Caki2 (cell line): Measurements from ENCODE around the gene TSC22D3. TPM values are rescaled to one million over a fixed set of nuclear protein-coding genes. Genes with fewer than 3 reads are reported as not detected.
"Not testable (repeated sequence)": the region's sequence is repeated elsewhere in the genome, so short reads cannot be mapped to it uniquely, and the experiment has no call there.

Experiments
- DNase-seq: peaks from one replicate; pipeline ENCODE4 v3.0.0-alpha.2; 2015; ENCODE audit warnings: low read depth
- in situ Hi-C: cut with HindIII; loops from 2 replicates; pipeline ENCODE4 v1.10.0; 2016; ENCODE audit warnings: low sequenced_read_pairs, low pct_unique_long_range_greater_than_20kb, mixed read lengths
- total RNA-seq: library from RNA; depleted of rRNA; stranded (reverse); fragments of >200 nt; shearing (Covaris generic); gene quantifications from 2 replicates; pipeline ENCODE4 v1.2.3, GENCODE V29; 2014; ENCODE audit warnings: low replicate concordance; rRNA removed

Gene TSC22D3
- total RNA-seq, result 37.9 and 57.9 TPM in 2 replicates

DNA sequence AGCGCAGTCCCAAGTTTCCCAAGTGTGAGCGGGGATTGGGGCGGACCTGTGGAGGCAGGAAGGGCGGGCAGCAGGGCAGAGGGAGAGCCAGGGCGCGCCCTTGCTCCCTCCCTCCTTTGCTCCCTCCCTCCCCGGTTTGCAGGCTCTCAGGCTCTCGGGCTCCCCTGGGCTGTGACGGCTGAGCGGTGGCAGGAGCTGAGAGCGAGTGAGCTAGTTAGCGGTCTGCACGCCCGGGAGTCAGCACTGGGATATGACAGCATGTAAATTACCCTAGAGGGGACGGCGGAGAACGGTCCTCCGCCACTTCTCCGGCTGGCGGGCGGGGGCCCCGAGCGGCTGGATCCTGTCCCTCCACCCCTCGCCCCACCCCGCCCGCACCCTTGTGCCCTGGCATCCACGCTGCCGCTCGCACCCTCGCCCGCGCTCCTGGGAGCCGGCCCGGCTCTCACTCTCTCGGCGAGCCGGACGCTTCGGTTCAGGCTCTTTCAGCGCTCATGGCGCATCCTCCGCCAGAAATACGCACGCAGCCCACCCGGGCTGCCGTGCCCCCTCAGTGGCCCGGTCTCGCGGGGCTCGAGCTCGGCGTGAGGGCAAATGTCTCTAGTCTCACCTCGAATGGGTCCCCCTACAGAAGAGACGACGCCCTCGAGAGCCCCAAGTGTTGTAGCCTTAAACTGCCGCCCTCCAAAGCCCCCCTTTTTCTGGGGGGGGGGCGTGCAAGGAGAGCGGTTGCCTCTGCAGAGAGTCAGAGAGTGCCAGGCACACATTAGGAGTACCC lies at the start of gene TSC22D3:
TSC22D3 (minus strand) TSS at position 54 of the 778 bp plus-strand sequence. CDS start 368 bp downstream, outside the sequence.
- in situ Hi-C loops, result no loop called here
- peak; percentile 82 for DNase-seq

DNA sequence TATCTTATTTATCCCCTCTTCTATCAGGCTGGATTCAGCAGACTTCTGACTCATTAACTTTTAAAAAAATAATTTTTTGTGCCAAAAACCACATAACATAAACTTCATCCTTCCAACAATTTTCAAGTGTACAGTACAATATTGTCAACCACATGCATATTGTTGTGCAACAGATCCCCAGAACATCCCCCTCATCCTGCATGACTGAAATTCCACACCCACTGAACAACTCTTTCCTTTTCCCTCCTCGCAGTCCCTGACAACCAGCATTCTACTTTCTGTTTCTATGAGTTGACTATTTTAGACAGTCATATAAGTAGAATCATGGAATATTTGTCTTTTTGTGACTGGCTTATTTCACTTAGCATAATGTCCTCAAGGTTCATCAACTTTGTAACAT lies 47.9 kb upstream of the TSC22D3 start:
- DNase-seq, result no peak
- in situ Hi-C loops, result no loop called here

DNA sequence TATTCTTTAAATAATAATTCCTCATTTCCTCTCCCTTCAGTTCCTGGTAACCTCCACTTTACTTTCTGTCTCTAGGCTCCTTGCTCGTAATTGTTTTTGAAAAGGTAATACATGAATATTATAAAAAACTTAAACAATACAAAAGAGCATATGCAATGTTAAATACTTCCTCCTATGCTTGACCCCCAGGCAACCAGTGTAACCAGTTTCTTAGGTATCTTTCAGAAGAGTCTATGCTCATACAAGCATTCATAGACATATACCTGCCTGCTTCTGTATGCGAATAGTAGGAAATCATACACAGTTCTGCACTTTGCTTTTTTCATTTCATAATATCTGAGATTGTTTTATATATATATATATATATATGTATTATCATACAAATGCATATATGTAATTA lies 47.5 kb upstream of the TSC22D3 start:
- in situ Hi-C loops, result no loop called here
- DNase-seq, result no peak

DNA sequence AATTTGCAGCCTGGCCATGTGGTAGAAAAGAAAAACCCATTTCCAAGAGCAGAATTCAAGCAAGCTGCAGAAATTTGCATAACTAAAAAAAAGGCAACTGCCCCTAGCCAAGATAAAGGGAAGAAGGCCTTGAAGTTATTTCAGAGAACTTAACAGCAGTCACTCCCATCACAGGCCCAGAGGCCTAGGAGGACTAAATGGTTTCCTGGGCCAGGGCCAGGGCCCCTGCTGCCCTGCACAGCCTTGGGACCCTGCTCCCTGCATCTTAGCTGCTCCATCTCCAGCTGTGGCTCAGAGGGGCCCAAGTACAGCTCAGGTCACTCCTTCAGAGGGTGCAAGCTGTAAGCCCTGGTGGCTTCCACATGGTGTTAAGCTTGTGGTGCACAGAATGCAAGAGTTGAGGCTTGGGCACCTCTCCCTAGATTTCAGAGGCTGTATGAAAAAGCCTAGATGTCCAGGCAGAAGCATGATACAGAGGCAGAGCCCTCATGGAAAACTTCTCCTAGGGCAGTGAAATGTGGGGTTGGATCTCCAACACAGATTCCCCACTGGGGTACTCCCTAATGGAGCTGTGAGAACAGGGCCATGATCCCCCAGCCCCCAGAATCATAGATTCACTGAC lies 43.4 kb upstream of the TSC22D3 start:
- DNase-seq, result no peak
- in situ Hi-C loops, result no loop called here

DNA sequence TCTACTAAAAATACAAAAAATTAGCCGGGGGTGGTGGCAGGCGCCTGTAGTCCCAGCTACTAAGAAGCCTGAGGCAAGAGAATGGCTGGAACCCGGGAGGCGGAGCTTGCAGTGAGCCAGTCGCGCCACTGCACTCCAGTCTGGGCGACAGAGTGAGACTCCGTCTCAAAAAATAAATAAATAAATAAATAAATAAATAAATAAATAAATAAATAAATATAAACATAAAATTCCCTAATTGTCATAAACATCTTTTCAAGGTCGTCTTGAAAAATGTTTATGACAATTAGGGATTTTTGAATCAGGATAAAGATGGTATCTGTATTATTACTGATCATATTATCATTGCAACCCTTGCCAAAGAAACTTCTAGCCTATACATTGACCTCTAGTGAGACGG lies 34.5 kb upstream of the TSC22D3 start:
- DNase-seq, in situ Hi-C loops: not testable (repeated sequence)

DNA sequence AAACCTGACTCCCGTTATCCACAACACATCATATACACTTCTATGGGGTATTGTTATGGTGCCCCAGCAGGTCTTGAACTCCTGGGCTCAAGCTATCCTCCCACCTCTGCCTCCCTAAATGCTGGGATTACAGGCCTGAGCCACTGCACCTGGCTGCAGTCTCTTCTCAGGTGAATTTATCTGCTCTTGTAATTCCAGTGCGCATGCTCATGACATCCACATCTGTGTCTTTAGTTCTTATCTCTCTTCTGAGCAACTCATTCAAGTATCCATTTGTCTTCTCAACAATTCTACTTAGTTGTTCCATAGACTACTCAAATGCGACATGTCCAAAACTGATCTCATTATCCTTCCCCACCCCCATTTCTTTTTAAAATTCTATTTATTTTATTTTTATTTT lies 29.6 kb upstream of the TSC22D3 start:
- DNase-seq, result no peak
- in situ Hi-C loops, result no loop called here

DNA sequence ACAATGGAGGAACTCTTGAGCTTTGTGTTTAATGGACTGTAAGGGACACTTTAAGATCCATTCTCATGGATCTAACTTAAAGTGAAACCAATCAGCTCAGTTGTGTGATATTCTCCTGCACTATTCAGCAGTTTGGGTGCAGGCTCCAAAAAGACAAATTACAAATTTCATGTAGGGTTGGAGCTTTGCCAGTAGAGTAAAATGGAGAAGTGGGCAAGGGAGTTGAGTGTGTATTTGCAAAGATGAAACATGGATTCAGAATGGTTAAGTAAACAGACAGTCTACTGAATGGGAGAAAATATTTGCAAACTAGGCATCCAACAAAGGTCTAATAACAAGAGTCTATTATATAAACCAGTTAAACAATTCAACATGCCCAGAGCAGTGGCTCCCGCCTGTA lies 28.8 kb upstream of the TSC22D3 start:
- in situ Hi-C loops, result no loop called here
- no peak for DNase-seq

DNA sequence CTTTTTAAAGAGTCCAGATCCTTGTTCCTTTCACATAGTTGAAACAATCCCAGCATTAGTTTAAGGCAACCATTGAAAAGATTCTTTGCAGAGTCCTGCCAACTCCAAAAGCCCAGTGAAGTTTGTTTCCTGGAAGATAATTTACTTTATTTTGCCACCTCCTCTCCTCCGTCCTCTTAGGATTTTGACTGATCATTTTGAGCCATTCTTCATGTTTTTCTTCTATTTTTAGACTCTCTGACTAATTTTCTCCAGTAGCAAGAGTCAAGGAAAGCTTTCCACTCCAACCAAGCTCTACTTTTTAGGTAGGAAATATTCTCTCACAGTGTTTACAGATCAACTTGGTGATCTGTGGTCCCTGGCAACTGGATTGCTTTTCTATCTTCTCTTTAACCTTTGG lies 12.2 kb upstream of the TSC22D3 start:
- no peak for DNase-seq
- in situ Hi-C loops, result no loop called here

DNA sequence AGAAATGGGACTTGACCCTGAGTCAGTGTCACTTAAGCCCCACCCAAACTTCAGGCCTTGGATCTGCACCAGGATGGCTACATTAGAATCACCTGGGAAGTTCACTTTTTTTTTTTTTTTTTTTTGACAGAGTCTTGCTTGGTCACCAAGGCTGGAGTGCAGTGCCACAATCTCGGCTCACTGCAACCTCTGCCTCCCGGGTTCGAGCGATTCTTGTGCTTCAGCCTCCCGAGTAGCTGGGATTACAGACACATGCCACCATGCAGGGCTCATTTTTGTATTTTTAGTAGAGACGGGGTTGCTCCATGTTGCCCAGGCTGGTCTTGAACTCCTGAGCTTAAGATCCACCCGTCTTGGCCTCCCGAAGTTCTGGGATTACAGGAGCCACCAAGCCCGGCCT lies 4.9 kb upstream of the TSC22D3 start:
- DNase-seq, result no peak
- in situ Hi-C loops, result no loop called here

DNA sequence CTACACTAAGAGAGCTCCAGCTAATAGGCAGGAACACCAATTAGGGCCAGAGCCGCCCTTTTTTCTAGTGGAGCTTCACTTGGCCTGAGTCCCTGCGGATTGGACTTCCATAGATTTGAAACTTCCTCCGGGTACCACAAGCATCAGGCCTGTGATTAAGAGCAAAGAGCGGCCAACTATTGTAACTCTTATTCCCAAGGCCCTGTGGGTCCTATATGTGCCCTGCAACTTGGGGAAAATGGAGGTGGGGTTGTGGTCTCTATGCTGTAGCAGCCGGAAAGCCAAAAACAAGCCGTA lies 1.9 kb upstream of the TSC22D3 start, which contains the start of gene NCBP2L:
NCBP2L (plus strand) TSS at position 198 of the 297 bp plus-strand sequence. CDS start 16,488 bp downstream, outside the sequence.
- no peak for DNase-seq
- in situ Hi-C loops, result no loop called here

DNA sequence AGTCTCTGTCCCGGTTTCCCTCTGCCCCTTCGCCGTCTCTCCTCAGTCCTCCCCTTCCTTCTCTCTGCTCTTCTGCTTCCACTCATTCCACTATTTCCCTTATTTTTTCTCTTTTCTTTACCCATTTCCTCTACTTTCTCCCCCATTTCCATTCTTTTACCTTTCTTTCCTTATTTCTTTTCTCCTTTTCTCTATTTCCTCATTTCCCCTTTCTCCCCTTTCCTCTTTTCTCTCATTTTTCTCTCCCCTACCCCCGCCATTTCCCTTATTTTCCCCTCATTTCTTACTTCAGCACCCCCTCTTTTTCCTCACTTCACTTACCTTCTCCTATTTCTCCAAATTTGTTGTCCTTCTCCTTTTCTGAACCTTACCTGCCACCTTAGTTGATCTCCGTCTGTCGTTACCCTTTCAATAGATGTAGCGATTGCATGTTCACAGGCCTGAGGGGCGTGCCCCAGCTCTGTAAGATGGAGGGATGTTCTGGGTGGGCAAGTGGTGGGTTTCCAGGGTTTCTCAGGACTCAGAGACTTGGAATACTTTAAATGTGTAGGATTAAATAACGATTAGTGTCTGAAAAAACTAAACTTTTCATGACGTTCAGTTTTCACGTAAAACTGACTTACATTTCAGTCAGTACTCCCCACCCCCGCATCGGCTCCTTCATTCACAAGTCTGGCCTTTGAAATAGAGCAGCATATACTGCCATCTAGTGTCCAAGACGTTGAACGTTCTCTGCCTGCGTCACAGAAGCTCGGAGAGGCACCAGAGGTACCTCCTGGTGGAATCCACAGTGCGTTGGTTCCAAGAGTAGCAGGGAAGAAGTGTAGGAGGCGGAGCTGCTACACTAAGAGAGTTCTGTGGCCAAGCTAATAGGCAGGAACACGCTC lies 1.3 kb upstream of the TSC22D3 start:
- peak; percentile 83 for DNase-seq
- in situ Hi-C loops, result no loop called here

DNA sequence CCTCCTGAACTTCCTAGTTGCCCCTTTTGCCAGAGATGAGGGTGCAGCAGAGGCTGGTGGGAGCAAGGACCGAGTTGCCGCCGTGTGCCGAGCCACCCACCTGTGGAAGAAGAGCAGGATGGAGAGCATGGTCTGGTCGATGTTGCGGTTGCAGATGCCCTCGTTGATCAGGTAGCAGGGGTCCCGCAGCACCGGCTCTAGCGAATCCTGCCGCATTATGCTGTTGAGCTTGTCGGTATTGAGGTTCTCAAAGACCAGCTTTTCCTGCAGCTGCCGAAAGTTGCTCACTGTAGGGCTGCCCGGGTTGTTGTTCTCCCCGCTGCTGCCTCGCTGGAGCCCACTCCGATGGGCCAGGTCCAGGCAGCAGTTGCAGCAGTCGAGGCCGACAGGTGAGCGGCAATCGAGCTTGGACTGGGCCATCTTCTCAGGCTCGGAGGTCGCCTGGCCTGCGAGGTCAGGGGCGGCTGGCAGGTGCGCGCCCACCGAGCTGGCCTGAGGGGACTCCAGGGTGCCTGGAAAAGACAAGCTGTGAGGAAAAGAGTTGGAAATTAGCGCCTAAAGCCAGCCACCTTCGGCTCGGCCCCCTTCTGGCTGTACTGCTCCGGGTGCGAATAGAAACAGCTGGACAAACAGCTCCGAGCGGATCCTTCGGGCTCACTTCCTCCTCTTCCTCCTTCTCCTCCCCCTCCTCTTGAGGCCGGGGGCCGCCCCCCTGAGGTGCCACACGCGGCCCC lies 420 bp downstream of the TSC22D3 start:
- in situ Hi-C loops, result no loop called here
- DNase-seq, result no peak

DNA sequence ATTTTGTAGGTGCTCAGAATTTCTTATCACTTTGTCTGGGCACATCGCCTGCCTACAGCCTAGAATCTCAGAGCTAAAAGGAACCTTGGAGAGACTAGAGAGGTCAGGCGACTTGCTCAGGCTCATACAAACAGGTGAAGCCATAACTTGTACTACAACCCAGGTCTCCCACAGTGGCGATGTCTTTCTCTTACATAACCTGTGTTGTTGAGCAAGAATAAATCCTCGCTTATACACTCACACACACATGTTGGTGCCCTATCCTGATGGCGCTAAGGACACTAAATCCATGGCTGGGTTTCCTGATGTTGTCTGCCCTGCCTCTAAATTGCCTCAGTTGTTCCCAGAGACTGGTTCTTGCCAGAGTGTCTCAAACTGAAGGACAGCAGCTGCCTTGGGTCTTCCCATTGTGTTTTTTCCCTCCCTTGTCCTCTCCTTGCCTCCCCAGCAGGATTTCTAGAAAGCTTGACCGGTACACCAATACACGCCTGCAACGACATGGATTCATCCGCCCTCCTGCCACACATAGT lies 1.6 kb downstream of the TSC22D3 start:
- no peak for DNase-seq
- in situ Hi-C loops, result no loop called here

DNA sequence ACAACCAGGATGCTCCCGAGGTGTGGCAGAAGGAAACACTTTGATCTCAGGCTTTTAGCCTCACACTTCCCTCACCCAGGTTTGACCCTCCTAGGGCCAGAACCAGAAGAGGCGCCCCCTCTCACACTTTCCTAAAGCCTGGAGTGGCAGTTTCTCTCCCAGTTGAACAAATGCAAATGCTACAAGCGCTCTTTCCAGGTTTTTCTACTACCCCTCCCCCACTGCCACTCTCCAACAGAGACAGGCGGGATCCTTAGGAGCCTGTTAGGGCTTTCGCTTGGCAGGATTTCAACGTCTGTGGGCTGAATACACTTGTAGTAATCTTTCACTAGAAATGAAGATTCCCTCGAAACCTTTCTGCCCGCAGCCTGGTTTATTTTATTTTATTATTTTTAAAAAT lies 2.4 kb downstream of the TSC22D3 start:
- no peak for DNase-seq
- in situ Hi-C loops, result no loop called here

DNA sequence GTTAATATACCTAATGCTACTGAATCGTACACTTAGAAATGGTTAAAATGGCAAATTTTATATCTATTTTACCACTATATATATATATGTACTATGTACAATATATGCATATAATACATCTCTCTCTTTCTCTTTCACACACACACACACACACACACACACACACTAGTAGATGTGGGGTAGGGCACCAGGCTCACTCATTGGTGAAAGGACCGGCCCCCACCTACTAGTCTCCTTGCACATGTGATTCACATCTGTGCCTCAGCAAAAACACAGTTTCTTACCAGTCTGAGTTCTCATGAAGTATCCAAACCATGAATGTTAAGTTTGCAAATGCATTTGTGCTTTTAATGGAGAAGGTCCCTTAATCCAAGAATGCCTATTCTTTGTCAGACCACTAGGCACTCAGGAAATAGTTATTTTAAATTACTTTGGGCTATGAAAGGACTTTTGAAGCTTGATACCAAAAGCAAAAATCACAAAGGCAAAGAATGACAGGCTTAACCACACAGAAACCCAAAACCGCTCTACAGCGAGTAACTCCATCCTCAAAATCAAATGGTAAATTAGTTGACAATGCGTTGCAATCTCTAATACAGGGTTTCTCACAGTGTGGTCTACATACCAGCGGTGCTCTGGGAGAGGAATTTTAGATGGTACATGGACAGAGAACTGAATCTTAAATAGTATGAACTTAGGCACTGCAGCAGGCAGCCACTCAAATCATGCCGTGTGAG lies 5.8 kb downstream of the TSC22D3 start:
- DNase-seq, result no peak
- in situ Hi-C loops, result no loop called here

DNA sequence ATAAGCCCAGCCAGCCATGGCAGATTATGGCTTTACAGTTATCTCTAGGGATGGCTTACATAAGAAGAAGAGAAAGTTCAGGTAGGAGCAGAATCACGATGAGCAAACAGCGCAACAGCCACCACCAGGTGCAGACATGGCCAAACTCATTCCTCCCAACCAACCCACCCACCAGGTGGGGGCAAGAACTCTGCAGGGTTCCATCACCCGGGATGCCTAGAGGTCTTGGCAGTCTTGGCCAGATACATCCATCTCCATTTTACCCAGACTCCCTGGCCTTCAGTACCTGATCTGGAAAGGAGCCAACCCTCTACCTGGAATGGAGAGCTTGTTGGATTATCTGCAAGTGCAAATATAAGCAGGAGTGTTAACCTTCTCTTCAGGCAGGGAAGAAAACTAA lies 7.5 kb downstream of the TSC22D3 start:
- in situ Hi-C loops, result no loop called here
- no peak for DNase-seq

DNA sequence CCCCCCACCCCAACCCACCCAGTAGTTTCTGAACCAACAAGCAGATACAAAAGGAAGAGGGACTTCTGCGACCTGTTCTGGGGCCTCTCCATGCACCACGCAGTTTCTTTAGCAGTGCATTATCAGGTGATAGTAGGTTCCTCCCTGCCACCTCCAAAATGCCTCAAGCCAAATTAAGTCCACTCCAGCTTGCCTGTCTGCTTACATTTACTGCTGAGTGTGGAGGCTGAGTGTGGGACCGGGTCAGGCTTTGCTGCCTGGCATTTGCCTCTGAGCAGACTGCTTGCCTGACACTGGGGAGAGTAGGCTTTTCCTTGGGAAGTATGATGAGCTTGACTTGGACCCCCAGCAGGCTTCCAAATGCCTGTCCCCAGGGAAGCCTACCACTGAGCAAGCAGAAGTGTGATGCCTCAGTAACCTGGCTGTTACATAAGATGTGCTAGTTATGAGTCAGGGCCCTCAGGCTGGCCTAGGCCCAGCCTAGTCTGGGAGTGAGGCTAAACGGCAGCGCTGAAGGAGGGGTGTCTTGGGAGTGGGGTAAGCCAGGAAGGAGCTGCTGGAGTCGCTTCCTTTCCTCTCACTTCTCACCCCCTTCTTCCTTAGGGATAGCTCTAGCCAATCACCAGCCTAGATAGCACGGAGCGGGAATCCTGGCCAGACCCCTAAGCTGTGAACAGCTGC lies 9.0 kb downstream of the TSC22D3 start:
- peak; percentile 19 for DNase-seq
- in situ Hi-C loops, result no loop called here
